Activated T-helper 2 cell treated with anti-CD3 and anti-CD28 coated beads, Interferon-gamma antibody, Interleukin-2, Interleukin-4, amounts not matched to agents 10 μg/mL and 5 μg/mL and 100 μg/mL, durations not matched to agents 14 hours and 24 hours and 36 hours (primary cell): ENCODE data around the gene B3GNT8. TPM values are rescaled to one million over a fixed set of nuclear protein-coding genes. Genes with fewer than 3 reads are reported as not detected.
"Not testable (repeated sequence)": the region's sequence is repeated elsewhere in the genome, so short reads cannot be mapped to it uniquely, and the experiment has no call there.

Source experiments
- DNase-seq: peaks from one replicate; pipeline ENCODE4 v3.0.0; 2021; ENCODE audit warnings: low spot score
- H3K27ac Mint-ChIP-seq: one replicate; pipeline ENCODE4 v1.8.0; 2021; ENCODE audit warnings: mixed read lengths
- H3K27me3 Mint-ChIP-seq: one replicate; pipeline ENCODE4 v1.8.0; 2021; ENCODE audit warnings: low read depth, mixed read lengths
- H3K36me3 Mint-ChIP-seq: one replicate; pipeline ENCODE4 v1.8.0; 2021; ENCODE audit warnings: low read depth, mixed read lengths
- H3K4me1 Mint-ChIP-seq: one replicate; pipeline ENCODE4 v1.8.0; 2021; ENCODE audit warnings: low read depth, mixed read lengths
- H3K4me3 Mint-ChIP-seq: one replicate; pipeline ENCODE4 v1.8.0; 2021; ENCODE audit warnings: low read depth, mild to moderate bottlenecking, moderate library complexity, mixed read lengths
- H3K9me3 Mint-ChIP-seq: one replicate; pipeline ENCODE4 v1.8.0; 2021; ENCODE audit warnings: mixed read lengths
- intact Hi-C: fragments of 100-400 bp; cut with micrococcal nuclease; formaldehyde crosslinking; loops from one replicate; pipeline ENCODE4 v1.15.1; 2023
- total RNA-seq: library from RNA; stranded (reverse); gene quantifications from 2 replicates; pipeline ENCODE4 v1.2.3, GENCODE V29; 2022

The B3GNT8 gene
- total RNA-seq = 0.96 and 0.97 TPM in 2 replicates

- Mint-ChIP-seq H3K36me3 (peaks cover 24% of the 10 kb centered on the region), H3K9me3 (no peaks in the 10 kb centered on the region), H3K4me3 (peak within 1 kb of the TSS; percentile 74), H3K27me3 (no peaks in the 10 kb centered on the region), H3K4me1 (peaks cover 20% of the 10 kb centered on the region), H3K27ac (peak within 1 kb of the TSS; percentile 85)
- DNase-seq = peak; percentile 34
- intact Hi-C loops = no loop called here
Observed at GRCh38 chr19:41426952-41427646, at the start of gene B3GNT8. B3GNT8 (minus strand) TSS chr19:41427374; CDS start chr19:41426778, 596 bp downstream.

GRCh38 chr19:41476583-41476982 is 49.4 kb upstream of the B3GNT8 start:
- no peaks in the 10 kb centered on the region for H3K9me3 Mint-ChIP-seq
- H3K4me3 Mint-ChIP-seq = no peak overlapping the region
- no peak overlapping the region for H3K27ac Mint-ChIP-seq
- intact Hi-C loops = no loop called here
- H3K36me3 Mint-ChIP-seq = no peaks in the 10 kb centered on the region
- H3K4me1 Mint-ChIP-seq = no peaks in the 10 kb centered on the region
- no peak for DNase-seq
- peaks cover 46% of the 10 kb centered on the region for H3K27me3 Mint-ChIP-seq

- H3K27me3 Mint-ChIP-seq = peaks cover 43% of the 10 kb centered on the region
- intact Hi-C loops, H3K36me3 Mint-ChIP-seq, H3K9me3 Mint-ChIP-seq: not testable (repeated sequence)
- DNase-seq = peak; percentile 25
- H3K4me1 Mint-ChIP-seq = peaks cover 23% of the 10 kb centered on the region
- H3K27ac Mint-ChIP-seq = peak overlapping the region; percentile 54
- H3K4me3 Mint-ChIP-seq = peak overlapping the region; percentile 19
Observed at GRCh38 chr19:41463257-41464256, 36.4 kb upstream of the B3GNT8 start.

GRCh38 chr19:41462497-41462896 is 35.3 kb upstream of the B3GNT8 start:
- no peak for DNase-seq
- Mint-ChIP-seq H3K27me3 (peaks cover 39% of the 10 kb centered on the region), H3K27ac (peak overlapping the region; percentile 0), H3K9me3 (no peaks in the 10 kb centered on the region), H3K36me3 (no peaks in the 10 kb centered on the region), H3K4me3 (no peak overlapping the region), H3K4me1 (peaks cover 32% of the 10 kb centered on the region)
- intact Hi-C loops = no loop called here

- peaks cover 43% of the 10 kb centered on the region for H3K4me1 Mint-ChIP-seq
Observed at GRCh38 chr19:41457241-41457640, 30.1 kb upstream of the B3GNT8 start.

GRCh38 chr19:41456342-41456918 is 29.3 kb upstream of the B3GNT8 start:
- H3K36me3 Mint-ChIP-seq = no peaks in the 10 kb centered on the region
- peaks cover 14% of the 10 kb centered on the region for H3K27me3 Mint-ChIP-seq
- no peak for DNase-seq
- H3K27ac Mint-ChIP-seq = peak overlapping the region; percentile 59
- H3K4me3 Mint-ChIP-seq = no peak overlapping the region
- peaks cover 40% of the 10 kb centered on the region for H3K4me1 Mint-ChIP-seq
- H3K9me3 Mint-ChIP-seq = no peaks in the 10 kb centered on the region
- intact Hi-C loops = no loop called here

More at GRCh38 chr19:41457241-41457640, 30.1 kb upstream of the B3GNT8 start:
- Mint-ChIP-seq H3K36me3 (no peaks in the 10 kb centered on the region), H3K4me3 (no peak overlapping the region), H3K27ac (peak overlapping the region; percentile 67), H3K9me3 (no peaks in the 10 kb centered on the region), H3K27me3 (peaks cover 17% of the 10 kb centered on the region)
- intact Hi-C loops = no loop called here
- peak; percentile 24 for DNase-seq

GRCh38 chr19:41455936-41456335 is 28.8 kb upstream of the B3GNT8 start:
- intact Hi-C loops = no loop called here
- H3K4me1 Mint-ChIP-seq = peaks cover 40% of the 10 kb centered on the region

GRCh38 chr19:41452584-41453275 is 25.6 kb upstream of the B3GNT8 start:
- DNase-seq = no peak
- H3K27me3 Mint-ChIP-seq = no peaks in the 10 kb centered on the region
- peaks cover 40% of the 10 kb centered on the region for H3K4me1 Mint-ChIP-seq
- intact Hi-C loops = no loop called here
- H3K27ac Mint-ChIP-seq = no peak overlapping the region
- no peaks in the 10 kb centered on the region for H3K9me3 Mint-ChIP-seq
- H3K4me3 Mint-ChIP-seq = no peak overlapping the region
- no peaks in the 10 kb centered on the region for H3K36me3 Mint-ChIP-seq

More at GRCh38 chr19:41455936-41456335, 28.8 kb upstream of the B3GNT8 start:
- Mint-ChIP-seq H3K9me3 (no peaks in the 10 kb centered on the region), H3K4me3 (no peak overlapping the region), H3K36me3 (no peaks in the 10 kb centered on the region), H3K27me3 (peaks cover 14% of the 10 kb centered on the region), H3K27ac (no peak overlapping the region)
- DNase-seq = no peak

GRCh38 chr19:41449865-41450178 is 22.6 kb upstream of the B3GNT8 start:
- no peak overlapping the region for H3K4me3 Mint-ChIP-seq

GRCh38 chr19:41449079-41449864 is 22.1 kb upstream of the B3GNT8 start:
- peaks cover 3% of the 10 kb centered on the region for H3K27me3 Mint-ChIP-seq
- peak overlapping the region; percentile 56 for H3K4me3 Mint-ChIP-seq
- H3K36me3 Mint-ChIP-seq = no peaks in the 10 kb centered on the region
- H3K9me3 Mint-ChIP-seq = no peaks in the 10 kb centered on the region
- intact Hi-C loops = loop anchor here (1.0 kb wide), 4 partner anchors 88 to 148 kb away; no protein-coding TSS in a partner anchor
- H3K4me1 Mint-ChIP-seq = peaks cover 14% of the 10 kb centered on the region
- no peak overlapping the region for H3K27ac Mint-ChIP-seq
- peak; percentile 63 for DNase-seq

More at GRCh38 chr19:41449865-41450178, 22.6 kb upstream of the B3GNT8 start:
- Mint-ChIP-seq H3K27ac (no peak overlapping the region), H3K9me3 (no peaks in the 10 kb centered on the region), H3K36me3 (no peaks in the 10 kb centered on the region), H3K4me1 (peaks cover 18% of the 10 kb centered on the region), H3K27me3 (peaks cover 3% of the 10 kb centered on the region)
- no peak for DNase-seq
- intact Hi-C loops = loop anchor here (1.0 kb wide), 4 partner anchors 87 to 147 kb away; no protein-coding TSS in a partner anchor

- Mint-ChIP-seq H3K27me3 (peaks cover 3% of the 10 kb centered on the region), H3K9me3 (no peaks in the 10 kb centered on the region)
- intact Hi-C loops = no loop called here
Observed at GRCh38 chr19:41447732-41448332, 20.7 kb upstream of the B3GNT8 start.

More at GRCh38 chr19:41447732-41448332, 20.7 kb upstream of the B3GNT8 start:
- Mint-ChIP-seq H3K4me1 (peaks cover 9% of the 10 kb centered on the region), H3K4me3 (no peak overlapping the region), H3K27ac (no peak overlapping the region), H3K36me3 (no peaks in the 10 kb centered on the region)
- DNase-seq = no peak
